ENCODE results near the gene EXTL1. TPM values are rescaled to one million over a fixed set of nuclear protein-coding genes. Genes with fewer than 3 reads are reported as not detected.

The EXTL1 gene
- total RNA-seq, 1 donor from 2014 or later: under 0.01 TPM

- peak; percentile 99 to 100 for DNase-seq (ENCODE audit: low read depth in 2 of 2)
These were observed 23.5 kb upstream of the EXTL1 start, which contains the start of gene PAFAH2 for GRCh38 chr1:25997828-25998761. PAFAH2 (minus strand) TSS chr1:25998063; CDS start chr1:25990816, 7,247 bp downstream.

DNA sequence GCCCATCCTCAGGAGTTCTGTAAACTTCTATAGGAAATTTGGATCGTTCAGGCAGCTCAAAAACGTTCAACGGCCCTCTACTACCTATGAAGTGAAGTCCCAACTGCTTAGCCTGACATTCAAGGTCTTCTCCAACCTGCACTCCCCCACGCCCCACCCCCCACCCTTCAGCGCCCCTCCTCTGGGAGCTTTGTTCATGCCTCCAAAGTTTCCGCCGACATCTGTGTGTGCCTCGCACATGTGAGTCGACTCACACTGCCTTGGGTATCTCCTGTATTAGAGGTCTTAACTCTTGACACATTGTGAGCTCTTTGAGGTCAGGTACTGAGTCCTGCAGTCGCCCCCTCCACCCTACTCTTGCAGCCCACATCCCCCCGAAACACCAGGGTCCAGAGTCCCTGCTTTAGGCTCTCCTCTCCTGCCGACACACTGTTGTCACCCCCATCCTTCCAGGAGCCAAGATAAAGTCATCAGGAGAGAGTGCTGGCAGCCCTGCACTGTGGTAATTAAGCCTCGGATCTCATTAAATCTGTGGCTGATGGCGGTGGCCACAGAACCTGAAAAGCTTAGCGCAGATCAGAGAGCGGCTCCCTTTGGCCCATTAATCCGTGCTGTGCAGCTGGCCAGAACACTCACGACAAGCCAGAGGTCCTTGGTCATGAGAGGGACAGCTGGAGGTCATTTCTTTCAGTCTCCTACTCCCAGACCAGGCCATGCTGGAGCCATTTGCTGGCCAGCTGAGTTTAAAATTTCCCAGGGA, 22.4 kb upstream of the EXTL1 start:
- no peak for DNase-seq (ENCODE audit: low read depth in 2 of 2)

DNA sequence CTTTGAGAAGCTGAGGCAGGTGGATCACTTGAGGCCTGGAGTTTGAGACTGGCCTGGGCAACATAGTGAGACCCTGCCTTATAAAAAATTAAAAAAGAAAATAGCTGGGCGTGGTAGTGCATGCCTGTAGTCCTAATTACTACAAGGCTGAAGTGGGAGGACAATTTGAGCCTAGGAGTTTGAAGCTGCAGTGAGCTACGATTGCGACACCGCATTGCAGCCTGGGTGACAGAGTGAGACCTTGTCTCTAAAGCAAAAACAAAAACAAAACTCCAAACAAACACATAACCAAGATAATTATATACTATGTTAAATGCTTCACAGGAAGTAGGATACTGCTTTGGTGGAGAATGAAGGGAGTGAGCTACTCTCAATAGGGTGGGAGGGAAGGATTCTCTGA, 18.3 kb upstream of the EXTL1 start:
- DNase-seq (ENCODE audit: low read depth in 2 of 2): no peak

GRCh38 chr1:26003756-26004155, 17.8 kb upstream of the EXTL1 start:
- DNase-seq (ENCODE audit: low read depth in 2 of 2): no peak

DNA sequence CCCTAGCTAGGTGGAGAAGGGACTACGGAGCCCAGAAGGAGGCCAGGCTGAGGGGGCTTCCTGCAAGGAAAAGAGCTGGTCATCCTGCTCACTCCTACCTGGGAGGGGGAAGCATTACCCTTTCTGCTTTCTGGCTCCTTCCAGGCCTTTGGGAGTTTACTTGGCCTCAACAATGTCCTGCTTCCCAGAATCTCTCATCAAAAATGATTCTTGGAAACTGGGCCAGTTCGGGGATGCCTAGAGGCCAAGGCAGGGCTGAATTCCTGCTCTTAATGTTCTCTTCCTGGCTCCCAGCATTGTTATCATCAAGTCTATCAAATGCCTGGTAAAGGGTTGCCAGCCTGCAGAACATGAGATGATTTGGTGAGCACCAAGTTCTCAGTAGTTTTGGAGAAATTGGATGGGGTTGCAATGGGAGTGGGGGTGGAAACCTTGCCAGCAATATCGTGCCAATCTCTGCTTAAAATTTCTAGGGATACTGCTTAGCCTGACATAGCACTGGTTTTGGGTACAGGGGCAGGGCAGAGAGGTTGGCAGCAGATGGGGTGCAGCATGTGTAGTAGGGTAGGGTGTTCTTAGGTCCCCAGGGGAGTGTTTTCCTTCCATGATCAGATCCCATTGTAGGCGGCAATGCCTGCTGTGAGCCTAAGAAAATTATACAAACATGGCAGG, 16.0 kb upstream of the EXTL1 start:
- no peak for DNase-seq (ENCODE audit: low read depth in 2 of 2)

GRCh38 chr1:26006710-26007109, 14.9 kb upstream of the EXTL1 start:
- DNase-seq (ENCODE audit: low read depth in 2 of 2): no peak

DNA sequence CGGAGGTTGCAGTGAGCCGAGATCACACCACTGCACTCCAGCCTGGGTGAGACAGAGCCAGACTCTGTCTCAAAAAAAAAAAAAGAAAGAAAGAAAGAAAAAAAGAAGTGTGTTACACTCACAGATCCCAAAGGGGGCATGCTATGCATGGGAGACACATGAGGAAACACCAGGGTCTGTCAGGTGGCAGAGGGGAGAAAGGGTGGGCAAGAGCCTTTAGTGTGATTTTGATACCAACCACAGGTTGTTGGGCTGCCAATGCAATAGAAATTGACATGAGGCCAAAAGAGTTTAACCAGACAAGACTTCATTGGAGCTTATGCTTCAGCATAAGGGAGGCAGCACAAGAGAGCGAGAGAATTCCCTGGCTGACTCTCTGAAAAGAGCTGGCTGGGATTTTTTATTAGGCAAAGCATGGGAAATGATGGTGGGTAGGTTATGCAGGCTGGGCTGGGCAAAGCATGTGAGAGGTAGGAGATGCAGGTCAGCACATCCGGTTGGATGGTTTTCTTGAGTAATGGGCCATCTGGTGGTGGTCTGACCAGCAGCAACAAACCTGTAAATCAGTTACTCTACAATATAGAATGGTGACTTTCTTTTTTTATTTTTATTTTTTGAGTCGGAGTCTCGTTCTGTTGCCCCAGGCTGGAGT, 11.7 kb upstream of the EXTL1 start:
- DNase-seq (ENCODE audit: low read depth in 2 of 2): peak in 1 of 2 donors; percentile 21

DNA sequence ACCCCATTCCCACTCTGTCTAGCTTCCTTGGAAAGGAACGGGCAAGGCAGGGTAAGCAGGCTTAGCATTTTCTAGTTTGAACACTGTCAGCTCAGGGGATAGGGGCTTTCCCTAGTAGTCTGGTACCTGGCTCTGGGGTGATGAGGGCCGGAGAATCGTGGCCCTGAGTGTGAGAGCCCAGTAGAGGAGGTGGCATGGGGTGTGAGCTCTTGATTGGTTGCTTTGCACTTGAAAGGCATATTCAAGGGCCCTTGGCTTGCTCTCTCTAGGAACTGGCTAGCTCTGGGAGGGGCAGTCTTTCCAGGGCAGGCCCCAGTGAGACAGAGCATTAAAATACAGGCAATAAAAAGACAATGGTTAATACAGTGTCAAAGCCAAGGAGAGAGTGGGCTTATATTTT, 10.8 kb upstream of the EXTL1 start:
- DNase-seq (ENCODE audit: low read depth in 2 of 2): no peak

DNA sequence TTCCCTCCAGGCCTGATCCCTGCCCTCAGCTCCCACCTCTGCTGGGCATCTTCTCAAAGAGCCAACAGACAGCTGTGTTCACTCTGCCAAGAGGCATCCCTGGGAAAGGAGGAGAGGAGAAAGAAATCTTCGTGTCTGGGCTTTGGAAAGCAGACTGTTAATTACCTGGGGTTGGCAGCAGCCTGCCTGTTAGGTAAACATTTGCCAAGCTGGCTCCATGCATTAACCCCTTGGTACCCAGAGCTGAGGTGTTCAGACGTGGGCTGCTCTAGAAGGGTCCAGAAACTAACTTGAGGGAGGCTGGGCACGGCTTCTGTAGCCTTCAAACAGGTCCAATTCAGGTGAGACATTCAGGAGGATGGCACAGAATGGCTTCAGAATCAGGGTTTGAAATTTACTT, 8.7 kb upstream of the EXTL1 start:
- no peak for DNase-seq (ENCODE audit: low read depth in 2 of 2)

GRCh38 chr1:26014179-26014578, 7.4 kb upstream of the EXTL1 start:
- no peak for DNase-seq (ENCODE audit: low read depth in 2 of 2)

- DNase-seq (ENCODE audit: low read depth in 2 of 2): no peak
These were observed 6.2 kb upstream of the EXTL1 start for GRCh38 chr1:26015358-26015757.

DNA sequence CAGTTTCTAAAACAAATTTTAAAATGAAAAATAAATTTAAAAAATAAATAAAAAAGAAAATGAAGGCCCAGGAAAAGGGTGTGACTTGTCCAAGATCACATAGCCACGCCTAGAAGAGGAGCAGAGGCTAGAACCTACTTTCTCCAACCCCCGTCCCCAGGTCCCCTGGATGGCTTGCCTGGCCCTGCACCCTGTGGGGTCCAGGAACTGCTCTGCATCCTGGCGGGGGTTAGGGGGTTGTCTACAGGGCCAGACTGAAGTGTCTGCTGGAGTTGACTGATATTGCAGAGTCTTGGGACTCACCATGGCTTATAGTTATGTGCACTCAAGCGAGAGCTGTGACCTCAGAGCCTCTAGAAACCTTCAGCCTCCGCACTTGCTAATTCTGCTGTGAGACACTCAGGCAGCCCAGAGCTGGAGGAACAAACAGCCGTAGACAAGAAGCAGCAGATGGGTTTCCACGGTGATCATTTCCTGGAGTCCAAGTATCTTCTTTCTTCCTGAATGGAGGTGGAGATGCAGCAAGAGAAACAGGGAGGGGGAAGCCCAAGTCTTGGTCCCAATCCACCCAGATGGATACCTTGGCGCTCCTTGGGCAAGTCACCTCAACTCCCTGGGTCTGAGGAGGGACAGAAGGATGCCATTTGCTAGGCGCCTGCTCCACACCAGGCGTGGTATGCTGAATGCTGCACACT, 5.2 kb upstream of the EXTL1 start:
- DNase-seq (ENCODE audit: low read depth in 2 of 2): no peak

GRCh38 chr1:26016953-26017545, 4.5 kb upstream of the EXTL1 start:
- no peak for DNase-seq (ENCODE audit: low read depth in 2 of 2)

- no peak for DNase-seq (ENCODE audit: low read depth in 2 of 2)
These were observed 4.0 kb upstream of the EXTL1 start for GRCh38 chr1:26017606-26018005.

GRCh38 chr1:26019641-26020315, 1.8 kb upstream of the EXTL1 start:
- no peak for DNase-seq (ENCODE audit: low read depth in 2 of 2)

GRCh38 chr1:26020330-26020768, 1.2 kb upstream of the EXTL1 start:
- no peak for DNase-seq (ENCODE audit: low read depth in 2 of 2)

GRCh38 chr1:26020941-26021646, 481 bp upstream of the EXTL1 start:
- no peak for DNase-seq (ENCODE audit: low read depth in 2 of 2)

DNA sequence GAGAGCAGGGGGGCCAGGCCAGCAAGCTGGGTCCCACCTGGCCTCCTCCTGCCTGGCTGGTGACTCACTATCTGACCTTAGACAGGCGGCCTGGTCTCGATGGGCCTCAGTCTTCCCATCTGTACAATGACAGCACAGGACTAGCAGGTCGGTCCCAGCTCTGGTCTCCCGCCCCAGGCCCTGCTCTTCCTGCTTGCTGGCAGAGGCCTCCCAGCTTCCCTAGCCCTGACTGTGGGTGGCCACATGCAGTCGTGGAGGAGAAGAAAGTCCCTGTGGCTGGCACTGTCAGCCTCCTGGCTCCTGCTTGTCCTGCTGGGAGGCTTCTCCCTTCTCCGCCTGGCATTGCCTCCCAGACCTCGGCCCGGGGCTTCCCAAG, 817 bp downstream of the EXTL1 start:
- no peak for DNase-seq (ENCODE audit: low read depth in 2 of 2)

- DNase-seq (ENCODE audit: low read depth in 2 of 2): no peak
These were observed 1.4 kb downstream of the EXTL1 start for GRCh38 chr1:26023009-26023408.

Measured in lung microvascular endothelial cell (primary cell).